ENCODE measurements around the gene GALNS.

DNA sequence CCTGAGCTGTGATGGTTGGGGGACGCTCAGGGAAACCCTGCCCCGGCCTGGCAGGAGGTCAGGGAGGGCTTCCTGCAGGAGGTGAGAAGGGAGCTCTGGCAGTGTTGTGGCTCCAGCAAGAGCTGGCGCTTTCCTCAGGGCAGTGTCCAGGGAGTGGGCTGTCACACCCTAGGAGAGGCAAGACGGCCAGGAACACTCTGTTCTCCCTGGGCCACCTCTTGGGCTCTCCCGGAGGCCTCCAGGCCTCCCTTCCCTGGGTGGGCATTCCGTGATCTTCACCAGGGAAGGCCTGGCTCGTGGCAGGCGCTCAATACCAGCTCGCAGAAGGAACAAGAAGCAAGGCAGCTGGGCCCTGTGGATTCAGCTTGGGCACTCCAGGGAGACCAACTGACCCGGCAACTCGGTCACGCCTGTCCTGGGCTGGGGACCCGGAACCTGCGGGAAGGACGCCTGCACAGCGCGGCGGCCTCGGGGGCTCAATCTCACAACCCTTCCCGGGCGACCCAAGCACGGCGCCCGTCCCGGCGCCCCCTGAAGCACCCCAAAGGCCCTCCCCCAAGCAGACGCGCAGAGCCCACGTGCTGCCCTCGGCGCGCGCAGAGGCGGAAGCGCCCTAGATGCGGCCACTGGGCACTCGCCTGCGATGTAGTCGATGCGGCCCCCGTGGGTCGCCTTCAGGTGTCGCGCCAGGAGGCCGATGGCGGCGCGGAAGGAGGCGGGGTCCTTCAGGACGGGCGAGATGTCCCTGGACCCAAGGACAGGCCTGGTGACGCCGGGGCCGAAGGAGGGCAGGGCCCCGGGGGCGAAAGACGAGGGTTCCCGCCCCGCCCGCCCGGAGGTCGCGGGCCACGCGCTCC is 45.6 kb downstream of the GALNS start:
- TF ChIP-seq EZH2 (IDR thresholded peaks at IDR 0.05; ENCODE audit: borderline replicate concordance, low read depth, low read length, severe bottlenecking): no peak
- TF ChIP-seq POLR2A (IDR thresholded peaks at IDR 0.05; ENCODE audit: low read depth, low read length): no peak
